Measurements from ENCODE around the gene PTPRF. TPM values are rescaled to one million over a fixed set of nuclear protein-coding genes. Genes with fewer than 3 reads are reported as not detected.
A peak's percentile ranks its signal among the peaks of the same experiment; 100 is the strongest.

The PTPRF gene
- total RNA-seq = 1 to 10 TPM; 3.8 to 4.5 TPM

- Mint-ChIP-seq H3K36me3 (ENCODE audit: low read depth) (peaks cover 2% of the 10 kb centered on the region), H3K27ac (no peak within 1 kb of the TSS), H3K4me3 (peak within 1 kb of the TSS; percentile 73), H3K27me3 (peaks cover 31% of the 10 kb centered on the region), H3K4me1 (ENCODE audit: low read depth) (peaks cover 14% of the 10 kb centered on the region), H3K9me3 (no peaks in the 10 kb centered on the region)
- ATAC-seq (peak; percentile 32), DNase-seq (peak; percentile 28)
- intact Hi-C loops (cut with micrococcal nuclease) = no loop called here
- TF ChIP-seq, protein P1, sequence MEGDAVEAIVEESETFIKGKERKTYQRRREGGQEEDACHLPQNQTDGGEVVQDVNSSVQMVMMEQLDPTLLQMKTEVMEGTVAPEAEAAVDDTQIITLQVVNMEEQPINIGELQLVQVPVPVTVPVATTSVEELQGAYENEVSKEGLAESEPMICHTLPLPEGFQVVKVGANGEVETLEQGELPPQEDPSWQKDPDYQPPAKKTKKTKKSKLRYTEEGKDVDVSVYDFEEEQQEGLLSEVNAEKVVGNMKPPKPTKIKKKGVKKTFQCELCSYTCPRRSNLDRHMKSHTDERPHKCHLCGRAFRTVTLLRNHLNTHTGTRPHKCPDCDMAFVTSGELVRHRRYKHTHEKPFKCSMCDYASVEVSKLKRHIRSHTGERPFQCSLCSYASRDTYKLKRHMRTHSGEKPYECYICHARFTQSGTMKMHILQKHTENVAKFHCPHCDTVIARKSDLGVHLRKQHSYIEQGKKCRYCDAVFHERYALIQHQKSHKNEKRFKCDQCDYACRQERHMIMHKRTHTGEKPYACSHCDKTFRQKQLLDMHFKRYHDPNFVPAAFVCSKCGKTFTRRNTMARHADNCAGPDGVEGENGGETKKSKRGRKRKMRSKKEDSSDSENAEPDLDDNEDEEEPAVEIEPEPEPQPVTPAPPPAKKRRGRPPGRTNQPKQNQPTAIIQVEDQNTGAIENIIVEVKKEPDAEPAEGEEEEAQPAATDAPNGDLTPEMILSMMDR (IDR thresholded peaks at IDR 0.05) = no peak
- CTCF ChIA-PET = interaction anchor here (0.6 to 2.2 kb wide), 16 partner anchors 10 to 518 kb away, joined by 3 to 19 read pairs (median 4); partner anchors contain the start of genes ARTN, KDM4A and ST3GAL3
- POLR2A ChIA-PET = interaction anchor here (0.9 to 1.4 kb wide), 4 partner anchors 119 to 134 kb away, joined by 3 to 4 read pairs (median 3); partner anchors contain the start of gene KDM4A
Measured at GRCh38 chr1:43530483-43531106, at the start of gene PTPRF. TSS of gene PTPRF (plus strand) at chr1:43530883. CDS start at chr1:43545076, 14,193 bp downstream.

- Mint-ChIP-seq H3K9me3 (no peaks in the 10 kb centered on the region), H3K4me1 (ENCODE audit: low read depth) (peaks cover 2% of the 10 kb centered on the region), H3K27me3 (peaks cover 3% of the 10 kb centered on the region), H3K27ac (no peak overlapping the region), H3K4me3 (no peak overlapping the region), H3K36me3 (ENCODE audit: low read depth) (no peaks in the 10 kb centered on the region)
- ATAC-seq = no peak
- intact Hi-C loops (cut with micrococcal nuclease) = no loop called here
- TF ChIP-seq, protein P1 (IDR thresholded peaks at IDR 0.05) = no peak
- CTCF ChIA-PET = no interaction called here
- DNase-seq = no peak
- POLR2A ChIA-PET = interaction anchor here (0.9 kb wide), 1 partner anchor 13 kb away, joined by 3 read pairs; no protein-coding TSS in a partner anchor
Measured at GRCh38 chr1:43481491-43481890, 49.2 kb upstream of the PTPRF start.

GRCh38 chr1:43482215-43482614 is 48.5 kb upstream of the PTPRF start:
- no peaks in the 10 kb centered on the region for H3K36me3 Mint-ChIP-seq (ENCODE audit: low read depth)
- ChIA-PET POLR2A (interaction anchor here (0.9 kb wide), 1 partner anchor 14 kb away, joined by 3 read pairs; no protein-coding TSS in a partner anchor), CTCF (no interaction called here)
- DNase-seq (no peak), ATAC-seq (no peak)
- H3K27ac Mint-ChIP-seq = no peak overlapping the region
- TF ChIP-seq, protein P1 (IDR thresholded peaks at IDR 0.05) = no peak
- peaks cover 2% of the 10 kb centered on the region for H3K4me1 Mint-ChIP-seq (ENCODE audit: low read depth)
- intact Hi-C loops (cut with micrococcal nuclease) = no loop called here
- H3K4me3 Mint-ChIP-seq = no peak overlapping the region
- H3K27me3 Mint-ChIP-seq = peaks cover 2% of the 10 kb centered on the region
- H3K9me3 Mint-ChIP-seq = peaks cover 2% of the 10 kb centered on the region

- Mint-ChIP-seq H3K4me1 (ENCODE audit: low read depth) (peaks cover 2% of the 10 kb centered on the region), H3K36me3 (ENCODE audit: low read depth) (peaks cover 6% of the 10 kb centered on the region), H3K9me3 (peaks cover 10% of the 10 kb centered on the region), H3K27ac (no peak overlapping the region), H3K4me3 (no peak overlapping the region), H3K27me3 (peaks cover 2% of the 10 kb centered on the region)
- DNase-seq = no peak
- ChIA-PET CTCF (interaction anchor here (0.7 kb wide), 1 partner anchor 9 kb away, joined by 3 read pairs; no protein-coding TSS in a partner anchor), POLR2A (no interaction called here)
- TF ChIP-seq, protein P1 (IDR thresholded peaks at IDR 0.05) = no peak
- no peak for ATAC-seq
- intact Hi-C loops (cut with micrococcal nuclease) = no loop called here
Measured at GRCh38 chr1:43484367-43484766, 46.3 kb upstream of the PTPRF start.

DNA sequence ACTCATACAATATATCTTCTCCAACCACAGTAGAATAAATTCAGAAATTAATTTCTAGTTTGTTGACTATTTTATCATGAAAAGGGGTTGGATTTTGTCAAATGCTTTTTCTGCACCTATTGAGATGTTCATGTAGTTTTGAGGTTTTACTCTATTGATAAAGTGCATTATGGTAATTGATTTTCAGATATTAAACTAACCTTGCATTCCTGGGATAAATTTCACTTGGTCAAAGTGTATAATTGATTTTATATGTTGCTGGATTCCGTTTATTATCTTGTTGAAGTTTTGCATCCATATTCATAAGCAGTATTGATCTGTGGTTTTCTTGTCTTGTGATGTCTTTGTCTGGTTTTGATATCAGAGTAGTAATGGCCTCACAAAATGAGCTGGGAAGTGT is 42.5 kb upstream of the PTPRF start:
- H3K4me3 Mint-ChIP-seq = no peak overlapping the region
- intact Hi-C loops (cut with micrococcal nuclease) = no loop called here

More for the DNA sequence above, 42.5 kb upstream of the PTPRF start:
- peaks cover 8% of the 10 kb centered on the region for H3K36me3 Mint-ChIP-seq (ENCODE audit: low read depth)
- ChIA-PET POLR2A (no interaction called here), CTCF (interaction anchor here (0.6 kb wide), 1 partner anchor 33 kb away, joined by 3 read pairs; no protein-coding TSS in a partner anchor)
- DNase-seq = no peak
- no peak for ATAC-seq
- H3K9me3 Mint-ChIP-seq = peaks cover 22% of the 10 kb centered on the region
- H3K27ac Mint-ChIP-seq = no peak overlapping the region
- no peaks in the 10 kb centered on the region for H3K4me1 Mint-ChIP-seq (ENCODE audit: low read depth)
- no peaks in the 10 kb centered on the region for H3K27me3 Mint-ChIP-seq
- TF ChIP-seq, protein P1 (IDR thresholded peaks at IDR 0.05) = no peak
